ENCODE measurements around the gene RBMXL3.
"Not testable (repeated sequence)": the region's sequence is repeated elsewhere in the genome, so short reads cannot be mapped to it uniquely, and the experiment has no call there.

The RBMXL3 gene

GRCh38 chrX:115214605-115215004, 25.4 kb downstream of the RBMXL3 start:
- no peaks in the 10 kb centered on the region for H3K9me3 Mint-ChIP-seq
- no peaks in the 10 kb centered on the region for H3K36me3 Mint-ChIP-seq
- no peaks in the 10 kb centered on the region for H3K27me3 Mint-ChIP-seq
- no peak overlapping the region for H3K4me3 Mint-ChIP-seq
- no peak for ATAC-seq
- no peaks in the 10 kb centered on the region for H3K4me1 Mint-ChIP-seq
- H3K27ac Mint-ChIP-seq: no peak overlapping the region

- not testable (repeated sequence) for H3K9me3 Mint-ChIP-seq, ATAC-seq, H3K36me3 Mint-ChIP-seq, H3K27me3 Mint-ChIP-seq, H3K4me3 Mint-ChIP-seq, H3K27ac Mint-ChIP-seq, H3K4me1 Mint-ChIP-seq
Observed at GRCh38 chrX:115217346-115217745, 28.1 kb downstream of the RBMXL3 start.

GRCh38 chrX:115226929-115227328, 37.7 kb downstream of the RBMXL3 start:
- Mint-ChIP-seq H3K9me3 (no peaks in the 10 kb centered on the region), H3K4me3 (no peak overlapping the region), H3K36me3 (no peaks in the 10 kb centered on the region), H3K27me3 (no peaks in the 10 kb centered on the region), H3K27ac (no peak overlapping the region), H3K4me1 (no peaks in the 10 kb centered on the region)
- ATAC-seq: no peak

- no peak for ATAC-seq
- Mint-ChIP-seq H3K27me3 (no peaks in the 10 kb centered on the region), H3K27ac (no peak overlapping the region), H3K4me3 (no peak overlapping the region), H3K4me1 (no peaks in the 10 kb centered on the region), H3K9me3 (no peaks in the 10 kb centered on the region), H3K36me3 (no peaks in the 10 kb centered on the region)
Observed at GRCh38 chrX:115229337-115230003, 40.3 kb downstream of the RBMXL3 start.

- H3K27me3 Mint-ChIP-seq: no peaks in the 10 kb centered on the region
- H3K27ac Mint-ChIP-seq: no peak overlapping the region
- H3K4me3 Mint-ChIP-seq: no peak overlapping the region
- H3K36me3 Mint-ChIP-seq: no peaks in the 10 kb centered on the region
- no peaks in the 10 kb centered on the region for H3K4me1 Mint-ChIP-seq
- H3K9me3 Mint-ChIP-seq: no peaks in the 10 kb centered on the region
- ATAC-seq: no peak
Observed at GRCh38 chrX:115232933-115233496, 43.8 kb downstream of the RBMXL3 start.

GRCh38 chrX:115233497-115234455, 44.6 kb downstream of the RBMXL3 start, which contains the start of gene LRCH2:
LRCH2 (minus strand) TSS chrX:115234096; CDS start chrX:115234041, 55 bp downstream.
- Mint-ChIP-seq H3K4me3 (no peak within 1 kb of the TSS), H3K9me3 (no peaks in the 10 kb centered on the region), H3K27me3 (no peaks in the 10 kb centered on the region), H3K4me1 (no peaks in the 10 kb centered on the region), H3K36me3 (no peaks in the 10 kb centered on the region), H3K27ac (no peak within 1 kb of the TSS)
- no peak for ATAC-seq

GRCh38 chrX:115234461-115234860, 45.3 kb downstream of the RBMXL3 start:
- no peak overlapping the region for H3K27ac Mint-ChIP-seq
- ATAC-seq: no peak
- H3K9me3 Mint-ChIP-seq: no peaks in the 10 kb centered on the region
- H3K27me3 Mint-ChIP-seq: no peaks in the 10 kb centered on the region
- H3K4me1 Mint-ChIP-seq: no peaks in the 10 kb centered on the region
- no peak overlapping the region for H3K4me3 Mint-ChIP-seq
- H3K36me3 Mint-ChIP-seq: no peaks in the 10 kb centered on the region

- ATAC-seq: no peak
- Mint-ChIP-seq H3K27ac (no peak overlapping the region), H3K4me1 (no peaks in the 10 kb centered on the region), H3K27me3 (no peaks in the 10 kb centered on the region), H3K4me3 (no peak overlapping the region), H3K36me3 (no peaks in the 10 kb centered on the region), H3K9me3 (no peaks in the 10 kb centered on the region)
Observed at GRCh38 chrX:115236560-115236959, 47.4 kb downstream of the RBMXL3 start.

- Mint-ChIP-seq H3K4me1 (no peaks in the 10 kb centered on the region), H3K4me3 (no peak overlapping the region), H3K27me3 (no peaks in the 10 kb centered on the region), H3K36me3 (no peaks in the 10 kb centered on the region), H3K27ac (no peak overlapping the region), H3K9me3 (no peaks in the 10 kb centered on the region)
- no peak for ATAC-seq
Observed at GRCh38 chrX:115237056-115237455, 47.8 kb downstream of the RBMXL3 start.

Data from stimulated activated memory B cell treated with anti-CD40 and anti-IgM and Interleukin-4, amounts not matched to agents 10 μg/mL and 1 μg/mL and 100 μg/mL, for 72 hours (primary cell).